H1 (cell line): ENCODE measurements around the gene RAB34. TPM values are rescaled to one million over a fixed set of nuclear protein-coding genes. Genes with fewer than 3 reads are reported as not detected.

Experiments used
- CTCF ChIA-PET: fragments of 300-600 bp; sonication (Branson Sonifier 250); formaldehyde crosslinking; loops from one replicate; lab custom pipeline; 2021; ENCODE audit not compliant: partially characterized antibody; lab: Charles Lee
- POLR2A ChIA-PET: fragments of 300-600 bp; sonication (Branson Sonifier 250); formaldehyde crosslinking; loops from one replicate; lab custom pipeline; 2021; ENCODE audit warnings: inconsistent platforms; ENCODE audit not compliant: partially characterized antibody; lab: Charles Lee
- DNase-seq, 2 experiments: peaks; one replicate each; pipeline versions ENCODE4 v3.0.0 to v3.0.0-alpha.2; 2010 to 2022; ENCODE audit warnings: low spot score in 2 of 2, low read depth in 1 of 2, mixed read lengths in 1 of 2
- FAIRE-seq: peaks from 2 replicates; lab custom pipeline; 2011; peaks lifted over from hg19 to GRCh38; lab: Jason Lieb, UNC
- H2AFZ ChIP-seq: 2 replicates; pipeline ENCODE4 v1.8.1; 2012; ENCODE audit warnings: low read length, inconsistent platforms
- H2AK5ac ChIP-seq: 2 replicates; pipeline ENCODE4 v1.6.1; 2013; ENCODE audit warnings: low read depth, low read length
- H2BK120ac ChIP-seq: replicated peaks from 2 replicates; pipeline ENCODE3; 2013; ENCODE audit warnings: low read depth, low read length, inconsistent platforms
- H2BK12ac ChIP-seq: 2 replicates; pipeline ENCODE4 v1.6.1; 2013; ENCODE audit warnings: low read depth, low read length
- H2BK15ac ChIP-seq: 2 replicates; pipeline ENCODE4 v1.6.1; 2013; ENCODE audit warnings: low read length
- H2BK20ac ChIP-seq: 2 replicates; pipeline ENCODE4 v1.6.1; 2013; ENCODE audit warnings: low read length
- H2BK5ac ChIP-seq: 2 replicates; pipeline ENCODE4 v1.6.1; 2013; ENCODE audit warnings: low read depth, low read length
- H3K14ac ChIP-seq: 2 replicates; pipeline ENCODE4 v1.6.1; 2013; ENCODE audit warnings: inconsistent platforms; ENCODE audit not compliant: insufficient read length
- H3K18ac ChIP-seq: 2 replicates; pipeline ENCODE4 v1.6.1; 2013; ENCODE audit warnings: low read length; ENCODE audit errors: extremely low read depth
- H3K23ac ChIP-seq: 2 replicates; pipeline ENCODE4 v1.6.1; 2013; ENCODE audit warnings: inconsistent platforms; ENCODE audit not compliant: insufficient read length
- H3K23me2 ChIP-seq: 2 replicates; pipeline ENCODE4 v1.6.1; 2013; ENCODE audit warnings: low read depth, low read length
- H3K27ac ChIP-seq: 2 replicates; pipeline ENCODE4 v1.6.1; 2011; ENCODE audit warnings: low read depth, low read length, inconsistent platforms
- H3K27me3 ChIP-seq, 4 experiments: replicated peaks in 1 of 4; 1 replicate in 1 of 4; 2 replicates in 3 of 4; pipeline versions ENCODE4 v1.6.1 to v1.8.1; 2011 to 2013; ENCODE audit warnings: low read length in 3 of 4, mild to moderate bottlenecking in 3 of 4, inconsistent platforms in 2 of 4, mixed read lengths in 2 of 4, moderate library complexity in 1 of 4; ENCODE audit not compliant: control insufficient read depth in 3 of 4, insufficient read depth in 3 of 4; ENCODE audit errors: extremely low read depth in 1 of 4
- H3K36me3 ChIP-seq, 4 experiments: 2 replicates each; pipeline versions ENCODE4 v1.6.1 to v1.8.1; 2011 to 2013; ENCODE audit warnings: mild to moderate bottlenecking in 4 of 4, low read length in 3 of 4, moderate library complexity in 2 of 4, control low read depth in 1 of 4, inconsistent platforms in 1 of 4; ENCODE audit not compliant: insufficient read depth in 4 of 4, control insufficient read depth in 2 of 4
- H3K4ac ChIP-seq: replicated peaks from 2 replicates; pipeline ENCODE3; 2013; ENCODE audit warnings: low read length, low read depth, mixed read lengths, inconsistent platforms; ENCODE audit not compliant: insufficient read length
- H3K4me1 ChIP-seq, 4 experiments: replicated peaks in 1 of 4; 1 replicate in 1 of 4; 2 replicates in 3 of 4; pipeline versions ENCODE4 v1.6.1 to v1.8.1; 2011 to 2013; ENCODE audit warnings: low read length in 3 of 4, inconsistent platforms in 2 of 4, mixed read lengths in 1 of 4; ENCODE audit not compliant: insufficient read depth in 4 of 4, control insufficient read depth in 3 of 4
- H3K4me2 ChIP-seq, 2 experiments: 2 replicates each; pipeline versions ENCODE4 v1.6.1 to v1.8.1; 2011 to 2013; ENCODE audit warnings: low read depth in 2 of 2, low read length in 2 of 2, control low read depth in 1 of 2, inconsistent platforms in 1 of 2, mild to moderate bottlenecking in 1 of 2; ENCODE audit not compliant: insufficient read depth in 1 of 2
- H3K4me3 ChIP-seq, 4 experiments: fragments of 200-600, 300-600 bp in 1 of 4; sonication (generic), shearing (Covaris generic), sonication (Bioruptor Twin) in 1 of 4; 2 replicates each; pipeline versions ENCODE4 v1.5.1 to v1.8.1; 2011 to 2016; ENCODE audit warnings: low read length in 4 of 4, low read depth in 3 of 4, control low read depth in 2 of 4, inconsistent platforms in 2 of 4, mild to moderate bottlenecking in 2 of 4, mixed read lengths in 1 of 4, moderate library complexity in 1 of 4; ENCODE audit not compliant: insufficient read depth in 2 of 4; ENCODE audit errors: extremely low read depth in 1 of 4
- H3K56ac ChIP-seq: replicated peaks from 2 replicates; pipeline ENCODE3; 2013; ENCODE audit warnings: low read depth, mild to moderate bottlenecking, mixed read lengths, low read length, inconsistent platforms; ENCODE audit not compliant: insufficient read length
- H3K79me1 ChIP-seq: 2 replicates; pipeline ENCODE4 v1.6.1; 2013; ENCODE audit warnings: low read depth, low read length, control low read depth
- H3K79me2 ChIP-seq, 2 experiments: 2 replicates each; pipeline versions ENCODE4 v1.6.1 to v1.8.1; 2012 to 2013; ENCODE audit warnings: low read length in 2 of 2, mild to moderate bottlenecking in 2 of 2, inconsistent platforms in 1 of 2; ENCODE audit not compliant: insufficient read depth in 2 of 2, control insufficient read depth in 1 of 2
- H3K9ac ChIP-seq, 4 experiments: replicated peaks in 1 of 4; 1 replicate in 1 of 4; 2 replicates in 3 of 4; pipeline versions ENCODE4 v1.6.1 to v1.8.1; 2011 to 2013; ENCODE audit warnings: low read depth in 3 of 4, low read length in 3 of 4, control low read depth in 2 of 4, mild to moderate bottlenecking in 2 of 4, moderate library complexity in 2 of 4, inconsistent platforms in 1 of 4; ENCODE audit errors: extremely low read depth in 1 of 4
- H3K9me3 ChIP-seq, 2 experiments: 2 replicates each; pipeline versions ENCODE4 v1.6.1 to v1.8.1; 2012 to 2013; ENCODE audit warnings: mild to moderate bottlenecking in 2 of 2, moderate library complexity in 2 of 2, control low read depth in 1 of 2, inconsistent platforms in 1 of 2, low read depth in 1 of 2, low read length in 1 of 2, mixed read lengths in 1 of 2; ENCODE audit not compliant: insufficient read depth in 2 of 2
- H4K20me1 ChIP-seq, 2 experiments: replicated peaks in 1 of 2; 2 replicates each; pipeline versions ENCODE3 to v1.8.1; 2011 to 2013; ENCODE audit warnings: inconsistent platforms in 2 of 2, low read length in 2 of 2, mild to moderate bottlenecking in 1 of 2; ENCODE audit not compliant: insufficient read depth in 2 of 2, control insufficient read depth in 1 of 2
- H4K5ac ChIP-seq: 2 replicates; pipeline ENCODE4 v1.6.1; 2013; ENCODE audit warnings: low read length, low read depth, mixed read lengths, inconsistent platforms; ENCODE audit not compliant: insufficient read length
- H4K8ac ChIP-seq: 2 replicates; pipeline ENCODE4 v1.8.0; 2013; ENCODE audit warnings: mild to moderate bottlenecking, moderate library complexity, low read length, inconsistent platforms; ENCODE audit not compliant: insufficient read depth; ENCODE audit errors: extremely low read depth
- H4K91ac ChIP-seq: replicated peaks from 2 replicates; pipeline ENCODE3; 2013; ENCODE audit warnings: low read length, mixed read lengths, inconsistent platforms; ENCODE audit not compliant: insufficient read length
- CBX5 ChIP-seq: fragments of 300-800, 300-1000 bp; sonication (generic); IDR thresholded peaks from 2 replicates; pipeline ENCODE4 v1.7.1; 2016; ENCODE audit warnings: antibody characterized with exemption, low read length, low read depth
- CEBPB ChIP-seq: IDR thresholded peaks from 2 replicates; pipeline ENCODE4 v1.6.1; 2012; ENCODE audit warnings: low read depth, low read length
- CHD1 ChIP-seq: IDR thresholded peaks from 2 replicates; pipeline ENCODE4 v1.6.1; 2012; ENCODE audit warnings: low read depth, low read length, improper control_type of control experiment
- EP300 ChIP-seq, 2 experiments: IDR thresholded peaks; 1 replicate in 1 of 2; 2 replicates in 1 of 2; pipeline ENCODE4 v1.6.1; 2011 to 2012; ENCODE audit warnings: low read depth in 2 of 2, low read length in 2 of 2, mild to moderate bottlenecking in 2 of 2, borderline replicate concordance in 1 of 2, inconsistent platforms in 1 of 2, moderate library complexity in 1 of 2
- FOSL1 ChIP-seq: IDR thresholded peaks from 2 replicates; pipeline ENCODE4 v1.6.1; 2011; ENCODE audit warnings: mild to moderate bottlenecking, low read depth, low read length, moderate library complexity; ENCODE audit not compliant: insufficient read depth
- GABPA ChIP-seq: IDR thresholded peaks from 2 replicates; pipeline ENCODE4 v1.6.1; 2011; ENCODE audit warnings: mild to moderate bottlenecking, low read length, moderate library complexity, borderline replicate concordance; ENCODE audit not compliant: insufficient read depth
- KDM4A ChIP-seq: IDR thresholded peaks from one replicate; pipeline ENCODE4 v1.7.1; 2012; ENCODE audit warnings: low read depth, mild to moderate bottlenecking, moderate library complexity, low read length, inconsistent platforms; ENCODE audit not compliant: severe bottlenecking
- RFX5 ChIP-seq: IDR thresholded peaks from 2 replicates; pipeline ENCODE4 v1.6.1; 2011; ENCODE audit warnings: low read depth, low read length, improper control_type of control experiment, borderline replicate concordance
- TBP ChIP-seq: IDR thresholded peaks from 2 replicates; pipeline ENCODE4 v1.6.1; 2011; ENCODE audit warnings: low read depth, low read length, improper control_type of control experiment
- TEAD4 ChIP-seq: IDR thresholded peaks from 2 replicates; pipeline ENCODE4 v1.6.1; 2012; ENCODE audit warnings: low read depth, low read length, inconsistent platforms, mixed read lengths
- YY1 ChIP-seq: IDR thresholded peaks from 2 replicates; pipeline ENCODE4 v1.6.1; 2011; ENCODE audit warnings: low read depth, mild to moderate bottlenecking, low read length
- WGBS, 2 experiments: shearing (Covaris generic) in 1 of 2; methylation state at CpG; one replicate each; pipeline versions ENCODE4 v1.1.6 to v1.1.7; 2013 to 2015; ENCODE audit warnings: low lambda C conversion rate in 2 of 2, mixed read lengths in 2 of 2, inconsistent platforms in 1 of 2, low coverage in 1 of 2, missing lambda C conversion rate in 1 of 2; ENCODE audit not compliant: insufficient replicate concordance in 2 of 2, insufficient coverage in 1 of 2, insufficient read length in 1 of 2; ENCODE audit errors: extremely low coverage in 1 of 2, missing lambda C conversion rate in 1 of 2; 5-methylcytosine and 5-hydroxymethylcytosine counted together
- polyA plus RNA-seq, 7 experiments: library from polyadenylated mRNA; depleted of rRNA in 3 of 7; stranded (reverse) in 5 of 7; unstranded in 2 of 7; fragments of >200 nt in 5 of 7; fragments of 200-250 nt in 2 of 7; gene quantifications; 1 replicate in 5 of 7; 2 replicates in 1 of 7; 4 replicates in 1 of 7; pipeline versions ENCODE4 v1.2.1 to v1.2.3, GENCODE V29; 2011 to 2013; ENCODE audit warnings: missing spikeins in 2 of 7, mixed read lengths in 2 of 7
- total RNA-seq: library from RNA; stranded (reverse); fragmentation: NEBNext Ultra II Directional; extraction: Animal tissue kit (Norgen Biotek cat#: 25700); gene quantifications from 2 replicates; pipeline ENCODE4 v1.2.1, GENCODE V29; 2021
- TF ChIP-seq, protein P1 (sequence below): IDR thresholded peaks from 2 replicates; pipeline ENCODE4 v1.6.1; 2011; ENCODE audit warnings: low read length, improper control_type of control experiment

Gene RAB34
- total and polyA plus RNA-seq, 2 of the 8 experiments (the other 6 are each of a cell fraction or from before 2014, with no cell fraction given): 237 to 305 TPM

DNA sequence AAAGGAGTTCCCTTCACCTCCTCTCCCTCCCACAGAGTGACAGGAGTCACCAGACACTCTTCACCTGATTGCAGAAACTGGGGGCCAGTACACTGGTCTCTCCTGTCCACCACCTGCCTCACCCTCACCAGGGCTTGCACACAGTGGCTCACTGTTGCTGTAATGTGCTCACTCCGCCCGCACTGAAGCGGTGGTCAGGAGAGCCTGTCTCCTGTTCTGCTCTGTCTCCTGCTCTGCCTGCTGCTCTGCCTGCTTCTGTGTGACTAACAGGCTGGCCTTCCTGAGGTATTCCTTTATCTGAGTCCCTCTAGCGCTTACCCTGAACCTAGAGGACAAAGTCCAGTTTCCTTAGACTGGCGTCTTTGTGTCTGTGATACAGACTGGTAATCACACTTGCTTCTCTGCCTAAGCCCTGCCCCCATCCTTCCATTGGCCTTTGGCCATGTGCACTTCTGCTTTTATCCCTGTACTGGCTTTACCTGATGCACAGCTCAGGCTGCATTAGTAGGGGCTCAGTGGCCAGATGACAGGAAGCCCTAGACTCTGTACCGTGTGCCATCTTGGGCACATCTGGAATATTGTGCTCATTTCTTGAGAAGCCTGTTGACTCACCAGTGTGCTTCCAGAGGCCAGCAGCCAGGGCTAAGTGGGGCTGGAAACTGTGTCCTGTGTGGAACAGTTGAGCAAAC lies 19.3 kb downstream of the RAB34 start:
- Histone ChIP-seq H3K27ac (no peak overlapping the region), H4K20me1 (peaks cover 3 to 21% of the 10 kb centered on the region in 2 experiments), H4K5ac (no peak overlapping the region), H2AFZ (no peak overlapping the region), H3K79me2 (no peaks in the 10 kb centered on the region), H2BK12ac (no peak overlapping the region), H3K4ac (no peak overlapping the region), H3K4me2 (no peak overlapping the region), H3K23ac (no peak overlapping the region), H3K4me3 (no peak overlapping the region), H2BK5ac (no peak overlapping the region), H3K79me1 (no peaks in the 10 kb centered on the region), H2BK15ac (no peak overlapping the region), H3K18ac (no peak overlapping the region), H3K9ac (no peak overlapping the region), H3K36me3 (peaks cover 45 to 96% (median 85%) of the 10 kb centered on the region in 4 experiments), H3K9me3 (no peaks in the 10 kb centered on the region), H2BK20ac (no peak overlapping the region), H4K8ac (no peak overlapping the region), H3K23me2 (no peaks in the 10 kb centered on the region), H3K14ac (no peak overlapping the region), H2BK120ac (no peak overlapping the region), H3K27me3 (no peaks in the 10 kb centered on the region), H2AK5ac (no peak overlapping the region), H3K56ac (no peak overlapping the region), H3K4me1 (peaks cover 0 to 8% (median 2%) of the 10 kb centered on the region in 4 experiments; a peak in 2 of 7 replicates), H4K91ac (no peak overlapping the region)
- ChIA-PET POLR2A (interaction anchor here (0.8 to 1.4 kb wide), 7 partner anchors 9 to 55 kb away, joined by 3 to 9 read pairs (median 5); partner anchors contain the start of gene RPL23A), CTCF (interaction anchor here (1.2 kb wide), 1 partner anchor 86 kb away, joined by 3 read pairs; no protein-coding TSS in a partner anchor)
- 93% methylated on average over 6 of the region's 6 CpGs; no CpG with 5 or more reads in 1 of the 2 experiments for WGBS, 2 experiments
- FAIRE-seq: no peak
- no peak for DNase-seq
- TF ChIP-seq CEBPB (no peak), KDM4A (no peak), TBP (no peak), CBX5 (no peak), GABPA (no peak), YY1 (no peak), EP300 (IDR thresholded peaks at IDR 0.05; ENCODE audit: borderline replicate concordance in 1 of 2, low read depth in 2 of 2, low read length in 2 of 2) (no peak), TEAD4 (no peak), FOSL1 (no peak), RFX5 (no peak), CHD1 (no peak)
- TF ChIP-seq, protein P1, sequence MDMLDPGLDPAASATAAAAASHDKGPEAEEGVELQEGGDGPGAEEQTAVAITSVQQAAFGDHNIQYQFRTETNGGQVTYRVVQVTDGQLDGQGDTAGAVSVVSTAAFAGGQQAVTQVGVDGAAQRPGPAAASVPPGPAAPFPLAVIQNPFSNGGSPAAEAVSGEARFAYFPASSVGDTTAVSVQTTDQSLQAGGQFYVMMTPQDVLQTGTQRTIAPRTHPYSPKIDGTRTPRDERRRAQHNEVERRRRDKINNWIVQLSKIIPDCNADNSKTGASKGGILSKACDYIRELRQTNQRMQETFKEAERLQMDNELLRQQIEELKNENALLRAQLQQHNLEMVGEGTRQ: no peak
